OCI-LY7 (cell line): ENCODE results near the gene CCK. TPM values are rescaled to one million over a fixed set of nuclear protein-coding genes. Genes with fewer than 3 reads are reported as not detected.

ENCODE experiments used
- BruUV-seq: library from RNA; stranded (reverse); fragments of 400-500 nt; replicated peaks from 2 replicates; lab custom pipeline; 2021; lab: Mats Ljungman, UMichigan
- CTCF ChIA-PET: fragments of 300-600 bp; sonication (Branson Sonifier 250); formaldehyde crosslinking; loops from one replicate; lab custom pipeline; 2022; ENCODE audit warnings: antibody characterized with exemption; ENCODE audit not compliant: unreplicated experiment; lab: Charles Lee
- POLR2A ChIA-PET: fragments of 300-600 bp; sonication (Branson Sonifier 250); formaldehyde crosslinking; loops from one replicate; lab custom pipeline; 2022; ENCODE audit warnings: antibody characterized with exemption; lab: Charles Lee
- DNase-seq: peaks from one replicate; pipeline ENCODE4 v3.0.0-alpha.2; 2015; ENCODE audit warnings: low spot score
- H2AFZ ChIP-seq: fragments of 200-600 bp; sonication (generic), shearing (Covaris generic); 2 replicates; pipeline ENCODE4 v1.6.1; 2014; ENCODE audit warnings: mild to moderate bottlenecking, antibody characterized with exemption, low read length, moderate library complexity
- H3K27ac ChIP-seq: fragments of 200-600 bp; sonication (generic); 2 replicates; pipeline ENCODE4 v1.5.1; 2014; ENCODE audit warnings: mixed run types, low read depth, mild to moderate bottlenecking, moderate library complexity, low read length, inconsistent platforms; ENCODE audit not compliant: poor library complexity, severe bottlenecking
- H3K36me3 ChIP-seq: fragments of 200-600 bp; sonication (generic); 2 replicates; pipeline ENCODE4 v1.6.1; 2014; ENCODE audit warnings: mild to moderate bottlenecking, antibody characterized with exemption, low read length, moderate library complexity, mixed read lengths; ENCODE audit not compliant: insufficient read depth
- H3K4me1 ChIP-seq: fragments of 200-600 bp; sonication (generic); 2 replicates; pipeline ENCODE4 v1.5.1; 2014; ENCODE audit warnings: mild to moderate bottlenecking, low read length; ENCODE audit not compliant: insufficient read depth, poor library complexity, severe bottlenecking
- H3K4me2 ChIP-seq: fragments of 200-600 bp; sonication (generic); 2 replicates; pipeline ENCODE4 v1.6.1; 2014; ENCODE audit warnings: mild to moderate bottlenecking, low read length
- H3K4me3 ChIP-seq: fragments of 200-600 bp; sonication (generic); 2 replicates; pipeline ENCODE4 v1.5.1; 2014; ENCODE audit warnings: mild to moderate bottlenecking, low read depth, low read length; ENCODE audit not compliant: poor library complexity, severe bottlenecking
- H3K79me2 ChIP-seq: fragments of 200-600 bp; sonication (generic); 2 replicates; pipeline ENCODE4 v1.6.1; 2016; ENCODE audit warnings: low read depth, mild to moderate bottlenecking, low read length, moderate library complexity, mixed read lengths; ENCODE audit not compliant: insufficient read depth
- H3K9me2 ChIP-seq: fragments of 200-600 bp; sonication (generic); 2 replicates; pipeline ENCODE4 v1.6.1; 2016; ENCODE audit warnings: mild to moderate bottlenecking, low read length, mixed read lengths; ENCODE audit not compliant: insufficient read depth
- H3K9me3 ChIP-seq: fragments of 200-600 bp; sonication (generic); 2 replicates; pipeline ENCODE4 v1.6.1; 2014; ENCODE audit warnings: mild to moderate bottlenecking, mixed run types, low read length, mixed read lengths
- H4K20me1 ChIP-seq: fragments of 200-600 bp; sonication (generic); 2 replicates; pipeline ENCODE4 v1.6.1; 2014; ENCODE audit warnings: mild to moderate bottlenecking, antibody characterized with exemption, low read length, moderate library complexity, mixed read lengths; ENCODE audit not compliant: insufficient read depth
- CTCF ChIP-seq: fragments of 200-600 bp; sonication (generic); conservative IDR thresholded peaks from 2 replicates; pipeline ENCODE4 v1.5.1; 2014; ENCODE audit warnings: mild to moderate bottlenecking, antibody characterized with exemption, low read length, moderate library complexity, mixed read lengths
- EZH2phosphoT487 ChIP-seq: fragments of 200-600 bp; sonication (generic); IDR thresholded peaks from 2 replicates; pipeline ENCODE4 v1.6.1; 2018; ENCODE audit warnings: low read depth, borderline replicate concordance, mild to moderate bottlenecking, mixed run types, antibody characterized with exemption, low read length, moderate library complexity, mixed read lengths
- intact Hi-C: fragments of 100-400 bp; cut with micrococcal nuclease; formaldehyde crosslinking; loops from one replicate; pipeline ENCODE4 v1.10.0; 2022; ENCODE audit not compliant: unreplicated experiment
- total RNA-seq, 2 experiments: library from RNA; depleted of rRNA in 1 of 2; stranded (reverse); fragments of >200 nt in 1 of 2; shearing (Covaris generic) in 1 of 2; gene quantifications; 2 replicates each; pipeline ENCODE4 v1.2.3, GENCODE V29; 2014 to 2022

The CCK gene
- total RNA-seq, 2 experiments from 2014 or later = not detected

- Histone ChIP-seq H3K4me2 (no peak overlapping the region), H3K27ac (no peak overlapping the region), H4K20me1 (no peaks in the 10 kb centered on the region), H3K4me3 (no peak overlapping the region), H3K4me1 (no peaks in the 10 kb centered on the region), H2AFZ (no peak overlapping the region), H3K79me2 (no peaks in the 10 kb centered on the region), H3K36me3 (no peaks in the 10 kb centered on the region), H3K9me3 (no peaks in the 10 kb centered on the region), H3K9me2 (no peaks in the 10 kb centered on the region)
- CTCF ChIA-PET = no interaction called here
- POLR2A ChIA-PET = no interaction called here
- intact Hi-C loops = no loop called here
- TF ChIP-seq EZH2phosphoT487 (no peak), CTCF (no peak)
- DNase-seq = no peak
- BruUV-seq = no TSS peak
Measured at GRCh38 chr3:42267878-42268277, 1.9 kb upstream of the CCK start.

DNA sequence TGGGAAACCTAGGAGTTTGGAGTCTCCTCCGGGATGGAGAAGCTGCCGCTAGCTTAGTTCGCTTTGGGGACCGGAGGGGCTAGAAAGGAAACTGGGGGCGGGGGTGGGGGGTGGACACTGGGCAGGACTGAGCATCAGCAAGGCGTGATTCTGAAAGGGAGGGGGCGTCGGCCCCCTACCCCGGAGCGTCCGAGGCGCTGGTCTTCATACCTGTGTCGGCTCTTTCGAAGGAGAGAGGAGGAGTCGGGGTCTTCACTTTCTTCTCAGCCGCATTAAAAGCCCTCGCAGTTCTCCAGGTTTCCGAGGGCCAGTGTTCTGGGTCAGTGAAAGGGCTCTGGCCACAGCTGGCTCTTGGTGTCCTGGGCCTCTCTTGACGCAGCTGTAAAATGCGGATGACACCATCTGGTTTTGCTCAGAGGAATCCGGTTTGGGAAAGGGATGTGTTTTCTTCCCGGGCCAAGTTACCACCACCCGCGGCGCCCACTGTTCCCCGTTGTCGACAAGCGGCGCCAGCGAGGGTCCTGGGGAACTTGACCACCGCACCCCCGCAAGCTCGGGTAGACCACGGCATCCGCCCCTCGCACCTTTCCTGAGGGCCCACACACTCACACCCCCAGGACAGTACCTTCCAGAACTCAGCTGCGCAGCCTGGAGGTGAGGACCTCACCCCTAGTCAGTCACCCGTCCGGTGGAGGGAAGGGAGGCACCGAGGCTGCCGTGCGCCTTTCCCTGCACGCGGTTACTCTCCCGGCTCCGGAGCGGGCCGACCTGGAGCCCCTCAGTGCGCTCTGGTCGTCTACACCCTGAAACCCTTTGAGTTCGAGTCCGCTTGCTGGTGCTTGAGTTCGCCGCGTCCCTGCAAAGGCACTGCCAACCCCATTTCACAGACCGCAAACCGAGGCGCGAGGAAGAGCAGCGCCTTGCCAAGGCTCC lies 660 bp downstream of the CCK start:
- Histone ChIP-seq H3K9me2 (no peaks in the 10 kb centered on the region), H3K27ac (no peak overlapping the region), H3K36me3 (no peaks in the 10 kb centered on the region), H3K4me1 (no peaks in the 10 kb centered on the region), H4K20me1 (no peaks in the 10 kb centered on the region), H2AFZ (no peak overlapping the region), H3K4me3 (no peak overlapping the region), H3K9me3 (no peaks in the 10 kb centered on the region), H3K79me2 (no peaks in the 10 kb centered on the region), H3K4me2 (no peak overlapping the region)
- TF ChIP-seq CTCF = no peak
- TF ChIP-seq EZH2phosphoT487 = no peak
- CTCF ChIA-PET = no interaction called here
- no peak for DNase-seq
- POLR2A ChIA-PET = interaction anchor here (0.6 kb wide), 3 partner anchors 21 to 749 kb away, joined by 3 to 6 read pairs (median 5); no protein-coding TSS in a partner anchor
- BruUV-seq = no TSS peak
- intact Hi-C loops = no loop called here
